Nephron (organoid): ENCODE data around the gene HIP1.
"Not testable (repeated sequence)": the region's sequence is repeated elsewhere in the genome, so short reads cannot be mapped to it uniquely, and the experiment has no call there.

Source experiments
- H3K27ac Mint-ChIP-seq, 3 experiments: 2 replicates each; pipeline ENCODE4 v1.8.0; 2020; ENCODE audit warnings: mixed read lengths in 3 of 3, mild to moderate bottlenecking in 2 of 3, moderate library complexity in 1 of 3
- H3K27me3 Mint-ChIP-seq: 2 replicates; pipeline ENCODE4 v1.8.0; 2021; ENCODE audit warnings: low read depth, mild to moderate bottlenecking, moderate library complexity, mixed read lengths
- H3K36me3 Mint-ChIP-seq: 2 replicates; pipeline ENCODE4 v1.8.0; 2020; ENCODE audit warnings: low read depth, mixed read lengths
- H3K4me1 Mint-ChIP-seq: 2 replicates; pipeline ENCODE4 v1.8.0; 2020; ENCODE audit warnings: mixed read lengths
- H3K4me3 Mint-ChIP-seq, 3 experiments: 2 replicates each; pipeline ENCODE4 v1.8.0; 2020; ENCODE audit warnings: mild to moderate bottlenecking in 3 of 3, mixed read lengths in 3 of 3, moderate library complexity in 2 of 3
- H3K9me3 Mint-ChIP-seq: 2 replicates; pipeline ENCODE4 v1.8.0; 2020; ENCODE audit warnings: mixed read lengths
- CTCF ChIP-seq, 3 experiments: fragments of 200-600 bp; sonication (generic); IDR thresholded peaks; one replicate each; pipeline ENCODE4 v1.5.0; 2021; ENCODE audit warnings: antibody characterized with exemption in 3 of 3; ENCODE audit not compliant: unreplicated experiment in 3 of 3

Gene HIP1

DNA sequence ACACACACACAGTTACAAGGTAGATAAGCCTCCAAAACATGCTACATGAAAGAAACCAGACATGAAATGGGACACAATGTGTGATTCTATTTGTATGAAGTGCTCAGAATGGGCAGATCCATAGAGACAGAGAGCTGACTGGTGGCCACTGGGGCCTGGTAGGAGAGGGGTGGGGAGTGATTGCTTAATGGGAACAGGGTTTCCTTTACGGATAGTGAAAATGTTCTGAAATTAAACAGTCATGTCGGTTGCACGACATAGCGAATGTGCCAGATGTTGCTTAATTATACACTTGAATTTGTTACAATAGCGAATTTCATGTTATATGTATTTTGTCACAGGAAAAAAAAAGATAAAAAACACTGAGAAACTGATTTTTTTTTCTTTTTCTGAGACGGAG is 124.3 kb downstream of the HIP1 start:
- Mint-ChIP-seq H3K27me3 (no peaks in the 10 kb centered on the region), H3K9me3 (no peaks in the 10 kb centered on the region), H3K4me3 (no peak overlapping the region), H3K27ac (peak overlapping the region in 1 of 3 experiments; percentile 5), H3K36me3 (peaks cover 4% of the 10 kb centered on the region), H3K4me1 (peaks cover 3% of the 10 kb centered on the region)
- TF ChIP-seq CTCF (IDR thresholded peaks at IDR 0.05; ENCODE audit: unreplicated experiment in 3 of 3), result no peak

DNA sequence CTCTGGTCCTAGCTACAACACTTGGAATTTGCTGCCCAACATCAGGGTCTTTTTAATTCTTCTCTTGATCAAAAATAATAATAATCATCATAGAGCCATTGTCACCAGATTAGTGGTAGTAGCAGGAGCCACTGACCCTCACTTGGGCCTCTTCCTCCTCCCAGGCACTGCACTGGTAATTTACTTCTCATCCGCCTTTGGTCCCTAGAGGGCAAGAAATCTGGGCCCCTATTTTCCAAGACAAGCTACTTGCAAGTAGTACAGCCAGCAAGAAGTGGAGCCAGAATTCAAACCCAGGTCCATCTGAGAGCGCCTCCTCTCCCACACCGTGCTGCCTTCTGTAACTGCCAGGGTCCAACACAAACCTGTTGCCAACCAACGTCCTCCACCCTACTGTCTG is 125.4 kb downstream of the HIP1 start:
- no peaks in the 10 kb centered on the region for H3K9me3 Mint-ChIP-seq
- no peak for TF ChIP-seq CTCF (IDR thresholded peaks at IDR 0.05; ENCODE audit: unreplicated experiment in 3 of 3)
- H3K36me3 Mint-ChIP-seq, result peaks cover 4% of the 10 kb centered on the region
- no peak overlapping the region for H3K27ac Mint-ChIP-seq
- peaks cover 9% of the 10 kb centered on the region for H3K4me1 Mint-ChIP-seq
- no peaks in the 10 kb centered on the region for H3K27me3 Mint-ChIP-seq
- H3K4me3 Mint-ChIP-seq, result no peak overlapping the region

GRCh38 chr7:75611557-75612178 is 127.1 kb downstream of the HIP1 start:
- no peak for TF ChIP-seq CTCF (IDR thresholded peaks at IDR 0.05; ENCODE audit: unreplicated experiment in 3 of 3)
- no peaks in the 10 kb centered on the region for H3K9me3 Mint-ChIP-seq
- H3K27ac Mint-ChIP-seq, result no peak overlapping the region
- peaks cover 4% of the 10 kb centered on the region for H3K36me3 Mint-ChIP-seq
- H3K4me1 Mint-ChIP-seq, result peaks cover 13% of the 10 kb centered on the region
- H3K4me3 Mint-ChIP-seq, result no peak overlapping the region
- H3K27me3 Mint-ChIP-seq, result no peaks in the 10 kb centered on the region

DNA sequence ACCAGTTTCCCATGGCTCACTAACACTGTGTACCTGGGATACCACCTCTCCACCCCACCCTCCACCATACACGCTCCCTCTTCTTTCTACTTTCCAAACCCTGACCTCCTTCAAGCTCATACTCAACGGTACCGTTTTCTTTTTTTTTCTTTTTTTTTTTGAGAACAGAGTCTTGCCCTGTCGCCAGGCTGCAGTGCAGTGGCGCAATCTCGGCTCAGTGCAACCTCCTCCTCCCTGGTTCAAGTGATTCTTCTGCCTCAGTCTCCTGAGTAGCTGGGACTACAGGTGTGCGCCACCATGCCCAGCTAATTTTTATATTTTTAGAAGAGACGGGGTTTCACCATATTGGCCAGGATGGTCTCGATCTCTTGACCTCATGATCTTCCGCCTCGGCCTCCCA is 129.3 kb downstream of the HIP1 start:
- H3K4me3 Mint-ChIP-seq, H3K36me3 Mint-ChIP-seq, H3K27me3 Mint-ChIP-seq, H3K9me3 Mint-ChIP-seq: not testable (repeated sequence)
- Mint-ChIP-seq H3K4me1 (peaks cover 13% of the 10 kb centered on the region), H3K27ac (peak overlapping the region in 1 of 3 experiments; percentile 25)

DNA sequence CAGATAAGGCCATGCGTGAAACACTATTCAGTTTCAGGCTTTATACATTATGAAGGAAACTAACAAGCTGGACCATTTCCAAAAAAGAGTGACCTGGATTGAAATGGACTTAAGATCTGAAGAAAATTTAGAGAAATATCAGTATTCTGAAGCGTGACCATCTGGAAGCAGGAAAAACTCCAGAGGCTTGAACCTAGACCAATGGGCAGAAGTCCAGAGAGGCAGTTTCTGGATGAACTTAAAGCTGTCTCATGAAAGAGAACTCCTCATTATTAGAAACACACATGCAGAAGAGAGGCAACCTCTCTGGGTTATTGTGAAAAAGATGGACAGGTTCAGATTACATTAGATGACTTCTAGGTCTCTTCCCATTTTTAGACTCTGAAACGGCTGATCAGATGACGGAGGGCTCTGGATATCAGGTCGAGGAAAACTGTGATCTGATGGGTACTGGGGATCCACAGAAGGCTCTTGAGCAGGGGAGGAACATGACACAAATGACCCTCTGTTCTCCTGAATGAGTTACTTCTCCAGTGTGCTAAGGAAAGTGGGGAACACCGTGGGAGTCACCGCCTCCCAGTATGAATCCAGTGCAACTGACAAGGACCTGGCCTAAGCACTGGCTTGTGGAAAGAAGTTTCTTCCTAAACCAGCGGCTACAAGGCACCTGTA is 130.2 kb downstream of the HIP1 start:
- H3K36me3 Mint-ChIP-seq, result peaks cover 4% of the 10 kb centered on the region
- no peak for TF ChIP-seq CTCF (IDR thresholded peaks at IDR 0.05; ENCODE audit: unreplicated experiment in 3 of 3)
- H3K4me1 Mint-ChIP-seq, result peaks cover 12% of the 10 kb centered on the region
- H3K27ac Mint-ChIP-seq, result peak overlapping the region; percentile 61 to 80 (median 80)
- H3K4me3 Mint-ChIP-seq, result no peak overlapping the region
- no peaks in the 10 kb centered on the region for H3K27me3 Mint-ChIP-seq
- no peaks in the 10 kb centered on the region for H3K9me3 Mint-ChIP-seq

GRCh38 chr7:75604408-75604807 is 134.3 kb downstream of the HIP1 start:
- H3K4me3 Mint-ChIP-seq, result no peak overlapping the region
- peaks cover 9% of the 10 kb centered on the region for H3K36me3 Mint-ChIP-seq
- no peaks in the 10 kb centered on the region for H3K27me3 Mint-ChIP-seq
- TF ChIP-seq CTCF (IDR thresholded peaks at IDR 0.05; ENCODE audit: unreplicated experiment in 3 of 3), result no peak
- H3K9me3 Mint-ChIP-seq, result no peaks in the 10 kb centered on the region
- no peak overlapping the region for H3K27ac Mint-ChIP-seq
- peaks cover 13% of the 10 kb centered on the region for H3K4me1 Mint-ChIP-seq

DNA sequence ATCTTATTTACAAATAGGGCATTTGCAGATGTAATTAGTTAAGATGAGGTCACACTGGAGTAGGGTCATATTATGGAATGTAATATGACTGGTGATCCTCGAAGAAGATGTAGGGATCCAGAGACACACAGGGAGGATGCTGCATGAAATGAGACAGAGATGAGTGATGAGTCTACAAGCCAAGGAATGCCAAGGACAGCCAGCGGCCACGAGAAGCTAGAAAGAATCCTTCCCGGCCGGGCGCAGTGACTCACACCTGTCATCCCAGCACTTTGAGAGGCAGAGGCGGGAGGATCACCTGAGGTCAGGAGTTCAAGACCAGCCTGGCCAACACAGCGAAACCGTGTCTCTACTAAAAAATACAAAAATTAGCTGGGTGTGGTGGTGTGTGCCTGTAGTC is 135.9 kb downstream of the HIP1 start:
- H3K27me3 Mint-ChIP-seq, result not testable (repeated sequence)
- peaks cover 10% of the 10 kb centered on the region for H3K4me1 Mint-ChIP-seq

More for the DNA sequence above, 135.9 kb downstream of the HIP1 start:
- not testable (repeated sequence) for H3K4me3 Mint-ChIP-seq, H3K9me3 Mint-ChIP-seq, H3K27ac Mint-ChIP-seq
- H3K36me3 Mint-ChIP-seq, result peaks cover 11% of the 10 kb centered on the region
